Stimulated activated CD4-positive, alpha-beta T cell treated with anti-CD3 and anti-CD28 coated beads, TNF-alpha, amount 100 ng/mL, for 4 hours (primary cell): Measurements from ENCODE around the gene LRP5.

Experiments
- DNase-seq, 3 experiments: peaks; one replicate each; pipeline ENCODE4 v3.0.0-alpha.2; 2020; ENCODE audit warnings: low read depth in 3 of 3

Gene LRP5

GRCh38 chr11:68345776-68346461 lies 33.5 kb downstream of the LRP5 start:
- no peak for DNase-seq

GRCh38 chr11:68346462-68346790 lies 34.0 kb downstream of the LRP5 start:
- DNase-seq = no peak

GRCh38 chr11:68347345-68347744 lies 35.0 kb downstream of the LRP5 start:
- no peak for DNase-seq

GRCh38 chr11:68347841-68348240 lies 35.5 kb downstream of the LRP5 start:
- no peak for DNase-seq

GRCh38 chr11:68349461-68350249 lies 37.3 kb downstream of the LRP5 start:
- DNase-seq = no peak

- no peak for DNase-seq
These were observed 38.5 kb downstream of the LRP5 start for GRCh38 chr11:68350759-68351449.

GRCh38 chr11:68351450-68352275 lies 39.3 kb downstream of the LRP5 start:
- DNase-seq = no peak

GRCh38 chr11:68352591-68352990 lies 40.2 kb downstream of the LRP5 start:
- DNase-seq = no peak

- no peak for DNase-seq
These were observed 40.7 kb downstream of the LRP5 start for GRCh38 chr11:68353118-68353517.

GRCh38 chr11:68353669-68354068 lies 41.3 kb downstream of the LRP5 start:
- DNase-seq = no peak

GRCh38 chr11:68354148-68354872 lies 41.9 kb downstream of the LRP5 start:
- no peak for DNase-seq

GRCh38 chr11:68355471-68355870 lies 43.1 kb downstream of the LRP5 start:
- DNase-seq = no peak

GRCh38 chr11:68357568-68357967 lies 45.2 kb downstream of the LRP5 start:
- no peak for DNase-seq

GRCh38 chr11:68358416-68358815 lies 46.0 kb downstream of the LRP5 start:
- no peak for DNase-seq

- DNase-seq = no peak
These were observed 49.3 kb downstream of the LRP5 start for GRCh38 chr11:68361702-68362101.

- no peak for DNase-seq
These were observed 50.5 kb downstream of the LRP5 start for GRCh38 chr11:68362801-68363379.

- DNase-seq = no peak
These were observed 51.4 kb downstream of the LRP5 start for GRCh38 chr11:68363776-68364175.

- no peak for DNase-seq
These were observed 52.2 kb downstream of the LRP5 start for GRCh38 chr11:68364581-68364980.

- DNase-seq = no peak
These were observed 53.6 kb downstream of the LRP5 start for GRCh38 chr11:68365943-68366435.

GRCh38 chr11:68367252-68367651 lies 54.9 kb downstream of the LRP5 start:
- no peak for DNase-seq

- no peak for DNase-seq
These were observed 57.4 kb downstream of the LRP5 start for GRCh38 chr11:68369756-68370155.
